K562 (cell line): Measurements from ENCODE around the gene VKORC1. TPM values are rescaled to one million over a fixed set of nuclear protein-coding genes. Genes with fewer than 3 reads are reported as not detected.

Source experiments
- EP300 ChIP-seq: IDR thresholded peaks from 2 replicates; pipeline ENCODE4 v1.6.1; 2012; ENCODE audit warnings: low read length, improper control_type of control experiment
- FOXA3 ChIP-seq, 2 experiments: fragments of 450-650 bp in 1 of 2; sonication (generic) in 1 of 2; formaldehyde crosslinking; IDR thresholded peaks in 1 of 2; conservative IDR thresholded peaks in 1 of 2; 2 replicates each; pipeline versions ENCODE4 v1.4.0 to v1.8.0; 2020 to 2022; ENCODE audit warnings: mild to moderate bottlenecking in 2 of 2, missing genetic modification reagents in 1 of 2
- GATA2 ChIP-seq: sonication (generic); formaldehyde crosslinking; IDR thresholded peaks from 2 replicates; pipeline ENCODE4 v1.4.0; 2020; ENCODE audit warnings: mild to moderate bottlenecking, missing genetic modification reagents
- GTF2F1 ChIP-seq: IDR thresholded peaks from 2 replicates; pipeline ENCODE4 v1.6.1; 2011; ENCODE audit warnings: low read depth, low read length, improper control_type of control experiment
- HDAC6 ChIP-seq: IDR thresholded peaks from 2 replicates; pipeline ENCODE4 v1.6.1; 2012; ENCODE audit warnings: low read depth, mild to moderate bottlenecking, control low read depth, inconsistent platforms, low read length, moderate library complexity
- KDM2B ChIP-seq: fragments of 250-450 bp; sonication (Bioruptor Pico); IDR thresholded peaks from 2 replicates; pipeline ENCODE4 v1.8.0; 2021; ENCODE audit warnings: mild to moderate bottlenecking, moderate library complexity
- KLF13 ChIP-seq: fragments of 450-650 bp; IDR thresholded peaks from 2 replicates; pipeline ENCODE4 v1.6.1; 2016; ENCODE audit warnings: missing genetic modification characterization, low read depth, mild to moderate bottlenecking, missing compliant biosample characterization, moderate library complexity, borderline replicate concordance
- MYC ChIP-seq, 2 experiments: fragments of 250-450 bp in 1 of 2; sonication (Bioruptor Pico) in 1 of 2; IDR thresholded peaks; 2 replicates each; pipeline versions ENCODE4 v1.5.1 to v1.6.1; 2012 to 2021; ENCODE audit warnings: low read depth in 2 of 2, borderline replicate concordance in 1 of 2, improper control_type of control experiment in 1 of 2, low read length in 1 of 2, mild to moderate bottlenecking in 1 of 2, moderate library complexity in 1 of 2
- RBM34 ChIP-seq: fragments of 200-400 bp; formaldehyde crosslinking; IDR thresholded peaks from 2 replicates; pipeline ENCODE4 v1.6.1; 2018; ENCODE audit warnings: low read length, borderline replicate concordance; ENCODE audit not compliant: insufficient read depth
- SMAD3 ChIP-seq: fragments of 450-650 bp; formaldehyde crosslinking; conservative IDR thresholded peaks from 2 replicates; pipeline ENCODE4 v1.4.0; 2020; ENCODE audit warnings: mild to moderate bottlenecking
- SMAD4 ChIP-seq: fragments of 250-450 bp; sonication (Bioruptor Pico); conservative IDR thresholded peaks from 2 replicates; pipeline ENCODE4 v1.8.0; 2021; ENCODE audit warnings: inconsistent platforms, mild to moderate bottlenecking, moderate library complexity
- TCFL5 ChIP-seq: fragments of 250-450 bp; sonication (Bioruptor Pico); conservative IDR thresholded peaks from 2 replicates; pipeline ENCODE4 v1.6.1; 2021; ENCODE audit warnings: mild to moderate bottlenecking, moderate library complexity, matching md5 sums
- TRIM24 ChIP-seq, 2 experiments: fragments of 450-650 bp; IDR thresholded peaks; 2 replicates each; pipeline ENCODE4 v1.6.1; 2016
- ZBED1 ChIP-seq: IDR thresholded peaks from 2 replicates; pipeline ENCODE4 v1.6.1; 2014
- ZNF175 ChIP-seq: fragments of 200-800 bp; sonication (Bioruptor generic); IDR thresholded peaks from 2 replicates; pipeline ENCODE4 v1.6.1; 2016; ENCODE audit warnings: low read depth, mild to moderate bottlenecking, missing genetic modification characterization, missing compliant biosample characterization
- ZNF311 ChIP-seq: fragments of 250-450 bp; sonication (Bioruptor Pico); IDR thresholded peaks from 2 replicates; pipeline ENCODE4 v1.4.0; 2020; ENCODE audit warnings: mild to moderate bottlenecking, moderate library complexity
- ZNF57 ChIP-seq: fragments of 450-650 bp; formaldehyde crosslinking; IDR thresholded peaks from 2 replicates; pipeline ENCODE4 v1.4.0; 2020; ENCODE audit warnings: mild to moderate bottlenecking, moderate library complexity
- ZNF766 ChIP-seq: fragments of 200-800 bp; sonication (Bioruptor generic); conservative IDR thresholded peaks from 2 replicates; pipeline ENCODE4 v1.6.1; 2016; ENCODE audit warnings: missing genetic modification characterization, missing compliant biosample characterization
- polyA plus RNA-seq, 8 experiments: library from polyadenylated mRNA; depleted of rRNA in 4 of 8; stranded (reverse) in 5 of 8; unstranded in 3 of 8; fragments of >200 nt; fragmentation: Nextera tagmentation in 2 of 8; fragmentation: Illumina TruSeq in 1 of 8; extraction: Ambion mirVana in 2 of 8; extraction: Trizol in 1 of 8; gene quantifications; 2 replicates each; pipeline versions ENCODE4 v1.2.1 to v1.2.3, GENCODE V29; 2011 to 2014; ENCODE audit warnings: inconsistent platforms in 1 of 8, missing spikeins in 1 of 8
- total RNA-seq, 7 experiments: library from RNA; depleted of rRNA in 6 of 7; stranded (reverse); fragments of >200 nt in 6 of 7; fragmentation: Illumina TruSeq in 2 of 7; extraction: Trizol in 2 of 7; gene quantifications; 2 replicates each; pipeline versions ENCODE4 v1.2.1 to v1.2.3, GENCODE V29; 2011 to 2021; ENCODE audit warnings: low replicate concordance in 1 of 7
- TF ChIP-seq, protein P1 (sequence below): fragments of 450-650 bp; formaldehyde crosslinking; IDR thresholded peaks from 2 replicates; pipeline ENCODE4 v1.4.0; 2022; ENCODE audit warnings: mild to moderate bottlenecking, moderate library complexity
- TF ChIP-seq, protein P2 (sequence below): sonication (generic); formaldehyde crosslinking; IDR thresholded peaks from 2 replicates; pipeline ENCODE4 v1.4.0; 2020; ENCODE audit warnings: mild to moderate bottlenecking, missing genetic modification reagents
- TF ChIP-seq, protein P3 (sequence below): sonication (generic); formaldehyde crosslinking; IDR thresholded peaks from 2 replicates; pipeline ENCODE4 v1.8.1; 2023; ENCODE audit warnings: mild to moderate bottlenecking, missing genetic modification reagents

Gene VKORC1
- total and polyA plus RNA-seq, 9 of the 15 experiments (the other 6 are each of a cell fraction or from before 2014, with no cell fraction given) = 30.0 to 119 (median 62.1) TPM

DNA sequence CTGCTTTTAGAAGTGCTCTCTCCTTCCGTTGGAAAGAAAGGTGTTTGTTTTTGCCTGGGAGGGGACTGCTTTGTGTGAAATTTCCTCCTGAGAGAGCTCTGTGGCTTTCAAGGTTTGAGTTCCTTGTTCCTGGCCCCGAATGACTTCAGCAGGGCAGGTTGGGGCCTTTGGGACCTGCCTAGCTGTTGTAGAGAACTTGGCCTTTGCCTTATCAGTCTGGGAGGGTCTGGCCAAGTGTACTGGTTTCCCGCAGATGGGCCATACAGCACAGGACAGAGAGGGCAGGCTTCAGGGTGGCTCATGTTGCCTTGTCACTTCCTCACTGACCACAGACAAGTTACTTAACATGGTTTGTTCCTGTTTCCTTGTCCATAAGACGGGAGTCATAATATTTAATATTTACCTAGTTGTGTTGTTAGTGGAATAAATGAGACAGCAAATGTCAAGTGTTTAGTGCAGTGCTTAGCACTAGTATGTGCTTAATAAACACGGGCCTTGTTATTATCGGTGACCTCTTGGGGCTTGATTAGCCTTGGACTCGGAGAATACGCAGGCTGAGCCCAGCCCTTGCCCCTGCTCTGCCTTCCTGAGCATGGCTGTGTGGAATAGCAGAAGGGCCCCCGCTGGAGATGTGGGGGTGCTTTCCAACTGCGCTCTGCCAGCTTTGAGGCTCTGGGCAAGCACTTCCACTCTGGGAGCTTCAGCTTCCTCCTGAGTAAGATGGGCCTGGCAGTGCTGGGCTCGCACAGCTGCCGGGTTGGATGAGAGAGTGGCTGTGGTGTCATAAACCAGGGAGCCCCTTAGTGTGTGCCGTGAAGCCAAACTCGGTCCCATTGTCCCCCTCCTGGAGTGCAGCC, 34.3 kb upstream of the VKORC1 start (continued):
- TF ChIP-seq KLF13 (tag) (no peak), ZNF57 (peak; percentile 86), RBM34 (no peak), ZNF311 (CRISPR knock-in tag) (no peak), GTF2F1 (no peak), SMAD3 (CRISPR knock-in tag) (no peak), FOXA3 (CRISPR knock-in tag; conservative IDR thresholded peaks at IDR 0.05 in 1 of 2, IDR thresholded peaks at IDR 0.05 in 1 of 2) (peak in 1 of 2 experiments; percentile 51; a peak in 1 of 4 replicates), ZNF175 (CRISPR knock-in tag) (0 out of 2 replicates have a peak, but pooled peaks have one; percentile 55), KDM2B (CRISPR knock-in tag) (no peak), TRIM24 (IDR thresholded peaks at IDR 0.05) (0 out of 4 replicates have a peak, but pooled peaks of 1 of the 2 experiments have one; percentile 15), MYC (IDR thresholded peaks at IDR 0.05; ENCODE audit: low read depth, low read length) (no peak), MYC (CRISPR knock-in tag; IDR thresholded peaks at IDR 0.05; ENCODE audit: borderline replicate concordance, low read depth) (no peak), HDAC6 (no peak), SMAD4 (peak; percentile 80), EP300 (peak; percentile 55; the same call in 1 of the 2 replicates), ZBED1 (no peak), TCFL5 (CRISPR knock-in tag) (no peak), GATA2 (CRISPR knock-in tag) (peak; percentile 77), ZNF766 (CRISPR knock-in tag) (peak; percentile 72)
- TF ChIP-seq, protein P1, sequence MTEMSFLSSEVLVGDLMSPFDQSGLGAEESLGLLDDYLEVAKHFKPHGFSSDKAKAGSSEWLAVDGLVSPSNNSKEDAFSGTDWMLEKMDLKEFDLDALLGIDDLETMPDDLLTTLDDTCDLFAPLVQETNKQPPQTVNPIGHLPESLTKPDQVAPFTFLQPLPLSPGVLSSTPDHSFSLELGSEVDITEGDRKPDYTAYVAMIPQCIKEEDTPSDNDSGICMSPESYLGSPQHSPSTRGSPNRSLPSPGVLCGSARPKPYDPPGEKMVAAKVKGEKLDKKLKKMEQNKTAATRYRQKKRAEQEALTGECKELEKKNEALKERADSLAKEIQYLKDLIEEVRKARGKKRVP (CRISPR knock-in tag) = no peak
- TF ChIP-seq, protein P2, sequence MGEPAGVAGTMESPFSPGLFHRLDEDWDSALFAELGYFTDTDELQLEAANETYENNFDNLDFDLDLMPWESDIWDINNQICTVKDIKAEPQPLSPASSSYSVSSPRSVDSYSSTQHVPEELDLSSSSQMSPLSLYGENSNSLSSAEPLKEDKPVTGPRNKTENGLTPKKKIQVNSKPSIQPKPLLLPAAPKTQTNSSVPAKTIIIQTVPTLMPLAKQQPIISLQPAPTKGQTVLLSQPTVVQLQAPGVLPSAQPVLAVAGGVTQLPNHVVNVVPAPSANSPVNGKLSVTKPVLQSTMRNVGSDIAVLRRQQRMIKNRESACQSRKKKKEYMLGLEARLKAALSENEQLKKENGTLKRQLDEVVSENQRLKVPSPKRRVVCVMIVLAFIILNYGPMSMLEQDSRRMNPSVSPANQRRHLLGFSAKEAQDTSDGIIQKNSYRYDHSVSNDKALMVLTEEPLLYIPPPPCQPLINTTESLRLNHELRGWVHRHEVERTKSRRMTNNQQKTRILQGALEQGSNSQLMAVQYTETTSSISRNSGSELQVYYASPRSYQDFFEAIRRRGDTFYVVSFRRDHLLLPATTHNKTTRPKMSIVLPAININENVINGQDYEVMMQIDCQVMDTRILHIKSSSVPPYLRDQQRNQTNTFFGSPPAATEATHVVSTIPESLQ = no peak
- TF ChIP-seq, protein P3, sequence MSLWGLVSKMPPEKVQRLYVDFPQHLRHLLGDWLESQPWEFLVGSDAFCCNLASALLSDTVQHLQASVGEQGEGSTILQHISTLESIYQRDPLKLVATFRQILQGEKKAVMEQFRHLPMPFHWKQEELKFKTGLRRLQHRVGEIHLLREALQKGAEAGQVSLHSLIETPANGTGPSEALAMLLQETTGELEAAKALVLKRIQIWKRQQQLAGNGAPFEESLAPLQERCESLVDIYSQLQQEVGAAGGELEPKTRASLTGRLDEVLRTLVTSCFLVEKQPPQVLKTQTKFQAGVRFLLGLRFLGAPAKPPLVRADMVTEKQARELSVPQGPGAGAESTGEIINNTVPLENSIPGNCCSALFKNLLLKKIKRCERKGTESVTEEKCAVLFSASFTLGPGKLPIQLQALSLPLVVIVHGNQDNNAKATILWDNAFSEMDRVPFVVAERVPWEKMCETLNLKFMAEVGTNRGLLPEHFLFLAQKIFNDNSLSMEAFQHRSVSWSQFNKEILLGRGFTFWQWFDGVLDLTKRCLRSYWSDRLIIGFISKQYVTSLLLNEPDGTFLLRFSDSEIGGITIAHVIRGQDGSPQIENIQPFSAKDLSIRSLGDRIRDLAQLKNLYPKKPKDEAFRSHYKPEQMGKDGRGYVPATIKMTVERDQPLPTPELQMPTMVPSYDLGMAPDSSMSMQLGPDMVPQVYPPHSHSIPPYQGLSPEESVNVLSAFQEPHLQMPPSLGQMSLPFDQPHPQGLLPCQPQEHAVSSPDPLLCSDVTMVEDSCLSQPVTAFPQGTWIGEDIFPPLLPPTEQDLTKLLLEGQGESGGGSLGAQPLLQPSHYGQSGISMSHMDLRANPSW (CRISPR knock-in tag) = no peak
